ENCODE measurements around the gene HARBI1.

DNA sequence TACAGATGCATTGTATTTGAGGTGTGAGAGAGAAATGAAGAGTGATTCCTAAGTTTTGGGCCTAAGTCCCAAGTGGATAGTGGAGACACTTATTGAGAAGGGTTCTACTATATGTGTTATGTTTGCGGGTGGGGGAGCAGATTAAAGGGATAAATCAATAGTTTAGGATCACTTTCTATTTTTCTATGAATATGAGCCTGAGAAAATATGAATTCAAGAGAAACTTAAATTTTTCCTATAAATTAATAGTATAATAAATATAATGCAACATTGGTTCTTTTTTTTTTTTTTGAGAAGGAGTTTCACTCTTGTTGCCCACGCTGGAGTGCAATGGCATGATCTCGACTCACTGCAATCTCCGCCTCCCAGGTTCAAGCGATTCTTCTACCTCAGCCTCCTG, 54.5 kb downstream of the HARBI1 start:
- TF ChIP-seq, protein P1, sequence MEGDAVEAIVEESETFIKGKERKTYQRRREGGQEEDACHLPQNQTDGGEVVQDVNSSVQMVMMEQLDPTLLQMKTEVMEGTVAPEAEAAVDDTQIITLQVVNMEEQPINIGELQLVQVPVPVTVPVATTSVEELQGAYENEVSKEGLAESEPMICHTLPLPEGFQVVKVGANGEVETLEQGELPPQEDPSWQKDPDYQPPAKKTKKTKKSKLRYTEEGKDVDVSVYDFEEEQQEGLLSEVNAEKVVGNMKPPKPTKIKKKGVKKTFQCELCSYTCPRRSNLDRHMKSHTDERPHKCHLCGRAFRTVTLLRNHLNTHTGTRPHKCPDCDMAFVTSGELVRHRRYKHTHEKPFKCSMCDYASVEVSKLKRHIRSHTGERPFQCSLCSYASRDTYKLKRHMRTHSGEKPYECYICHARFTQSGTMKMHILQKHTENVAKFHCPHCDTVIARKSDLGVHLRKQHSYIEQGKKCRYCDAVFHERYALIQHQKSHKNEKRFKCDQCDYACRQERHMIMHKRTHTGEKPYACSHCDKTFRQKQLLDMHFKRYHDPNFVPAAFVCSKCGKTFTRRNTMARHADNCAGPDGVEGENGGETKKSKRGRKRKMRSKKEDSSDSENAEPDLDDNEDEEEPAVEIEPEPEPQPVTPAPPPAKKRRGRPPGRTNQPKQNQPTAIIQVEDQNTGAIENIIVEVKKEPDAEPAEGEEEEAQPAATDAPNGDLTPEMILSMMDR (IDR thresholded peaks at IDR 0.05), result no peak
- TF ChIP-seq POLR2A (IDR thresholded peaks at IDR 0.05), result no peak
